ENCODE data around the gene STPG1.

- TF ChIP-seq POLR2A (IDR thresholded peaks at IDR 0.05; ENCODE audit: low read depth, low read length) (no peak), POLR2AphosphoS5 (IDR thresholded peaks at IDR 0.05; ENCODE audit: low read depth, low read length) (no peak)
These were observed 3.2 kb upstream of the STPG1 start for GRCh38 chr1:24416666-24417391.
